OCI-LY1 (cell line): ENCODE data around the gene RAB3C.

ENCODE experiments used
- EZH2 ChIP-seq: fragments of 200-600 bp; sonication (generic), shearing (Covaris generic); IDR thresholded peaks from 2 replicates; pipeline ENCODE4 v1.8.0; 2017; ENCODE audit warnings: borderline replicate concordance, mixed run types, mild to moderate bottlenecking, antibody characterized with exemption, low read length, moderate library complexity, mixed read lengths
- TF ChIP-seq, protein P1 (sequence below): fragments of 200-600 bp; sonication (generic), shearing (Covaris generic); IDR thresholded peaks from 2 replicates; pipeline ENCODE4 v1.5.1; 2017; ENCODE audit warnings: mild to moderate bottlenecking, antibody characterized with exemption, low read length, moderate library complexity, mixed read lengths

DNA sequence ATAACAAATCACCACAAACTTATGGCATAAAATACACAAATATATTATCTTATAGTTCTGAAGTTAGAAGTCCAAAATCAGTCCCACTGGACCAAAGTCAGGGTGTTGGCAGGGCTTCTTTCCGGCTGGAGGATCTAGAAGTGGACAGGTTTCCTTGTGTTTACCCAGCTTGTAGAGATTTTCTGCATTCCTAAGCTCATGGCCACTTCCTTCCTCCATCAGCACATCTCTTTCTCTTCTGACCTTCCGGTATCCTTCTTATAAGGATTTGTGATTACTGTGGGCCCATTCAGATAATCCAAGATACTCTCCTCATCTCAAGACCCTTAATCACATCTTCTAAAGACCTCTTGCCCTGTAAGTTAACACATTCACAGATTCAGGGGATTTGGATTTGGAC, 97.6 kb downstream of the RAB3C start:
- TF ChIP-seq, protein P1, sequence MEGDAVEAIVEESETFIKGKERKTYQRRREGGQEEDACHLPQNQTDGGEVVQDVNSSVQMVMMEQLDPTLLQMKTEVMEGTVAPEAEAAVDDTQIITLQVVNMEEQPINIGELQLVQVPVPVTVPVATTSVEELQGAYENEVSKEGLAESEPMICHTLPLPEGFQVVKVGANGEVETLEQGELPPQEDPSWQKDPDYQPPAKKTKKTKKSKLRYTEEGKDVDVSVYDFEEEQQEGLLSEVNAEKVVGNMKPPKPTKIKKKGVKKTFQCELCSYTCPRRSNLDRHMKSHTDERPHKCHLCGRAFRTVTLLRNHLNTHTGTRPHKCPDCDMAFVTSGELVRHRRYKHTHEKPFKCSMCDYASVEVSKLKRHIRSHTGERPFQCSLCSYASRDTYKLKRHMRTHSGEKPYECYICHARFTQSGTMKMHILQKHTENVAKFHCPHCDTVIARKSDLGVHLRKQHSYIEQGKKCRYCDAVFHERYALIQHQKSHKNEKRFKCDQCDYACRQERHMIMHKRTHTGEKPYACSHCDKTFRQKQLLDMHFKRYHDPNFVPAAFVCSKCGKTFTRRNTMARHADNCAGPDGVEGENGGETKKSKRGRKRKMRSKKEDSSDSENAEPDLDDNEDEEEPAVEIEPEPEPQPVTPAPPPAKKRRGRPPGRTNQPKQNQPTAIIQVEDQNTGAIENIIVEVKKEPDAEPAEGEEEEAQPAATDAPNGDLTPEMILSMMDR, result no peak
- no peak for TF ChIP-seq EZH2
